MCF 10A (cell line): ENCODE results near the gene FAM111A. TPM values are rescaled to one million over a fixed set of nuclear protein-coding genes. Genes with fewer than 3 reads are reported as not detected.
"Not testable (repeated sequence)": the region's sequence is repeated elsewhere in the genome, so short reads cannot be mapped to it uniquely, and the experiment has no call there.

Source experiments
- BruUV-seq: library from RNA; stranded (reverse); fragments of 400-500 nt; replicated peaks from 2 replicates; lab custom pipeline; 2021; lab: Mats Ljungman, UMichigan
- CTCF ChIA-PET: fragments of 300-600 bp; sonication (Branson Sonifier 250); formaldehyde crosslinking; extraction: SDS; loops from one replicate; lab custom pipeline; 2021; ENCODE audit warnings: antibody characterized with exemption, inconsistent platforms; lab: Yijun Ruan, JAX
- POLR2A ChIA-PET: fragments of 300-600, 350-650 bp; sonication (Branson Sonifier 250); formaldehyde crosslinking; extraction: SDS; loops from one replicate; lab custom pipeline; 2020; ENCODE audit warnings: antibody characterized with exemption, inconsistent platforms; lab: Yijun Ruan, JAX
- DNase-seq: peaks from one replicate; pipeline ENCODE4 v3.0.0-alpha.2; 2018; ENCODE audit not compliant: unreplicated experiment
- H3K27ac Mint-ChIP-seq: one replicate; pipeline ENCODE4 v1.8.0; 2022; ENCODE audit warnings: mild to moderate bottlenecking, low read depth, mixed read lengths; ENCODE audit not compliant: unreplicated experiment
- H3K27me3 Mint-ChIP-seq: one replicate; pipeline ENCODE4 v1.8.0; 2022; ENCODE audit warnings: mixed read lengths; ENCODE audit not compliant: insufficient read depth, unreplicated experiment
- H3K36me3 Mint-ChIP-seq: one replicate; pipeline ENCODE4 v1.8.0; 2022; ENCODE audit warnings: mild to moderate bottlenecking, moderate library complexity, mixed read lengths; ENCODE audit not compliant: insufficient read depth, unreplicated experiment
- H3K4me1 Mint-ChIP-seq: one replicate; pipeline ENCODE4 v1.8.0; 2022; ENCODE audit warnings: mixed read lengths; ENCODE audit not compliant: insufficient read depth, unreplicated experiment
- H3K4me3 Mint-ChIP-seq: one replicate; pipeline ENCODE4 v1.8.0; 2022; ENCODE audit warnings: mild to moderate bottlenecking, moderate library complexity, mixed read lengths; ENCODE audit not compliant: unreplicated experiment
- H3K9me3 Mint-ChIP-seq: one replicate; pipeline ENCODE4 v1.8.0; 2022; ENCODE audit warnings: mixed read lengths; ENCODE audit not compliant: unreplicated experiment
- CTCF ChIP-seq: fragments of 200-600 bp; IDR thresholded peaks from one replicate; pipeline ENCODE4 v1.8.0; 2022; ENCODE audit warnings: antibody characterized with exemption, mild to moderate bottlenecking; ENCODE audit not compliant: unreplicated experiment
- intact Hi-C: fragments of 100-400 bp; cut with micrococcal nuclease; formaldehyde crosslinking; loops from 2 replicates; pipeline ENCODE4 v1.14.1; 2022
- total RNA-seq: library from RNA; stranded (reverse); gene quantifications from 2 replicates; pipeline ENCODE4 v1.2.3, GENCODE V29; 2022

The FAM111A gene
- total RNA-seq, 1 experiment from 2014 or later, result 27.7 TPM

- no TSS peak for BruUV-seq
- intact Hi-C loops, result loop anchor here (1.0 kb wide), 2 partner anchors 39 to 61 kb away; no protein-coding TSS in a partner anchor
- no peak overlapping the region for H3K4me3 Mint-ChIP-seq
- no peaks in the 10 kb centered on the region for H3K4me1 Mint-ChIP-seq
- peak; percentile 71 for TF ChIP-seq CTCF
- H3K27me3 Mint-ChIP-seq, result peaks cover 32% of the 10 kb centered on the region
- POLR2A ChIA-PET, result no interaction called here
- CTCF ChIA-PET, result interaction anchor here (0.6 to 3.9 kb wide), 25 partner anchors 9 to 870 kb away, joined by 3 to 36 read pairs (median 4); partner anchors contain the start of gene FAM111B
- H3K27ac Mint-ChIP-seq, result no peak overlapping the region
- H3K9me3 Mint-ChIP-seq, result no peaks in the 10 kb centered on the region
- no peaks in the 10 kb centered on the region for H3K36me3 Mint-ChIP-seq
- DNase-seq, result peak; percentile 72
These were observed 45.4 kb upstream of the FAM111A start for GRCh38 chr11:59097113-59097708.

GRCh38 chr11:59097938-59098337 is 44.7 kb upstream of the FAM111A start:
- BruUV-seq, POLR2A ChIA-PET, H3K4me3 Mint-ChIP-seq, H3K9me3 Mint-ChIP-seq, DNase-seq, H3K4me1 Mint-ChIP-seq, H3K36me3 Mint-ChIP-seq, H3K27ac Mint-ChIP-seq: not testable (repeated sequence)
- intact Hi-C loops, result loop anchor here (1.0 kb wide), 2 partner anchors 38 to 60 kb away; no protein-coding TSS in a partner anchor
- peaks cover 25% of the 10 kb centered on the region for H3K27me3 Mint-ChIP-seq
- CTCF ChIA-PET, result interaction anchor here (0.7 to 3.9 kb wide), 20 partner anchors 8 to 871 kb away, joined by 3 to 36 read pairs (median 4); partner anchors contain the start of gene FAM111B

- no peak overlapping the region for H3K27ac Mint-ChIP-seq
- peaks cover 24% of the 10 kb centered on the region for H3K27me3 Mint-ChIP-seq
- peak overlapping the region; percentile 61 for H3K4me3 Mint-ChIP-seq
- POLR2A ChIA-PET, result no interaction called here
- BruUV-seq, result no TSS peak
- TF ChIP-seq CTCF, result peak; percentile 15
- peak; percentile 48 for DNase-seq
- intact Hi-C loops, result no loop called here
- H3K4me1 Mint-ChIP-seq, result peaks cover 12% of the 10 kb centered on the region
- CTCF ChIA-PET, result interaction anchor here (0.5 to 4.8 kb wide), 5 partner anchors 33 to 228 kb away, joined by 3 to 23 read pairs (median 3); partner anchors contain the start of gene FAM111A
- no peaks in the 10 kb centered on the region for H3K9me3 Mint-ChIP-seq
- H3K36me3 Mint-ChIP-seq, result no peaks in the 10 kb centered on the region
These were observed 40.3 kb upstream of the FAM111A start for GRCh38 chr11:59102259-59102765.

- peak within 1 kb of the TSS; percentile 47 for H3K27ac Mint-ChIP-seq
- H3K4me3 Mint-ChIP-seq, result peak within 1 kb of the TSS; percentile 90
- intact Hi-C loops, result loop anchor here (2.0 kb wide), 1 partner anchor 36 kb away; the partner anchor contains the start of gene FAM111A
- peak; percentile 96 for DNase-seq
- H3K36me3 Mint-ChIP-seq, result no peaks in the 10 kb centered on the region
- BruUV-seq, result no TSS peak
- POLR2A ChIA-PET, result interaction anchor here (0.6 to 2.2 kb wide), 12 partner anchors 18 to 1456 kb away, joined by 3 to 21 read pairs (median 3); partner anchors contain the start of gene FAM111A
- CTCF ChIA-PET, result interaction anchor here (0.6 to 5.1 kb wide), 12 partner anchors 9 to 1727 kb away, joined by 3 to 36 read pairs (median 4); no protein-coding TSS in a partner anchor
- H3K9me3 Mint-ChIP-seq, result no peaks in the 10 kb centered on the region
- no peak for TF ChIP-seq CTCF
- no peaks in the 10 kb centered on the region for H3K27me3 Mint-ChIP-seq
- H3K4me1 Mint-ChIP-seq, result peaks cover 26% of the 10 kb centered on the region
These were observed 36.0 kb upstream of the FAM111A start, which contains the start of gene FAM111B for GRCh38 chr11:59106363-59107336. FAM111B (plus strand) TSS chr11:59107237; CDS start chr11:59109626, 2,389 bp downstream.

GRCh38 chr11:59107721-59108120 is 34.9 kb upstream of the FAM111A start:
- ChIA-PET CTCF (interaction anchor here (0.6 to 5.1 kb wide), 6 partner anchors 10 to 54 kb away, joined by 3 to 36 read pairs (median 10); no protein-coding TSS in a partner anchor), POLR2A (interaction anchor here (1.1 to 2.2 kb wide), 3 partner anchors 35 to 67 kb away, joined by 3 to 21 read pairs (median 21); partner anchors contain the start of gene FAM111A)
- peaks cover 26% of the 10 kb centered on the region for H3K4me1 Mint-ChIP-seq
- not testable (repeated sequence) for H3K27ac Mint-ChIP-seq, H3K9me3 Mint-ChIP-seq, H3K36me3 Mint-ChIP-seq, BruUV-seq, H3K27me3 Mint-ChIP-seq
- intact Hi-C loops, result loop anchor here (2.0 kb wide), 1 partner anchor 35 kb away; the partner anchor contains the start of gene FAM111A
- H3K4me3 Mint-ChIP-seq, result peak overlapping the region; percentile 90
- DNase-seq, result peak; percentile 19
